AG09309 (cell line): ENCODE measurements around the gene PLEKHB1.

ENCODE experiments used
- DNase-seq: peaks from one replicate; pipeline ENCODE4 v3.0.0-alpha.2; 2010; ENCODE audit warnings: low read depth
- H3K4me3 ChIP-seq: 2 replicates; pipeline ENCODE4 v1.5.1; 2011; ENCODE audit warnings: mild to moderate bottlenecking, low read depth, low read length, moderate library complexity; ENCODE audit not compliant: control insufficient read depth
- CTCF ChIP-seq: IDR thresholded peaks from 2 replicates; pipeline ENCODE4 v1.5.1; 2011; ENCODE audit warnings: mild to moderate bottlenecking, low read depth, low read length, inconsistent platforms; ENCODE audit not compliant: insufficient read depth, control insufficient read depth; ENCODE audit errors: missing control alignments

PLEKHB1 gene

GRCh38 chr11:73647459-73648100 is 1.2 kb downstream of the PLEKHB1 start:
- no peak for TF ChIP-seq CTCF
- no peak for DNase-seq
- H3K4me3 ChIP-seq = no peak overlapping the region; the same call in 1 of the 2 replicates

GRCh38 chr11:73648121-73648520 is 1.7 kb downstream of the PLEKHB1 start:
- H3K4me3 ChIP-seq = no peak overlapping the region
- TF ChIP-seq CTCF = no peak
- DNase-seq = no peak

- no peak for TF ChIP-seq CTCF
- no peak overlapping the region for H3K4me3 ChIP-seq
- no peak for DNase-seq
Observed at GRCh38 chr11:73648571-73649046, 2.2 kb downstream of the PLEKHB1 start.

GRCh38 chr11:73649206-73649605 is 2.8 kb downstream of the PLEKHB1 start:
- H3K4me3 ChIP-seq = no peak overlapping the region
- TF ChIP-seq CTCF = no peak
- DNase-seq = no peak

GRCh38 chr11:73650400-73650799 is 4.0 kb downstream of the PLEKHB1 start:
- no peak overlapping the region for H3K4me3 ChIP-seq
- TF ChIP-seq CTCF = no peak
- no peak for DNase-seq

- no peak for DNase-seq
- H3K4me3 ChIP-seq = no peak overlapping the region
- TF ChIP-seq CTCF = no peak
Observed at GRCh38 chr11:73651252-73651651, 4.9 kb downstream of the PLEKHB1 start.

- no peak for TF ChIP-seq CTCF
- no peak overlapping the region for H3K4me3 ChIP-seq
- no peak for DNase-seq
Observed at GRCh38 chr11:73651661-73652045, 5.3 kb downstream of the PLEKHB1 start.
